K562 (cell line): ENCODE measurements around the gene TMED10. TPM values are rescaled to one million over a fixed set of nuclear protein-coding genes. Genes with fewer than 3 reads are reported as not detected.

Experiments
- ATAC-seq: fragments of 200-7000 bp; cut with Tn5 transposase; 3 replicates; pipeline ENCODE4 v1.9.1; 2020; ENCODE audit warnings: moderate library complexity
- BruUV-seq: library from RNA; stranded (reverse); fragments of 400-500 nt; replicated peaks from 2 replicates; lab custom pipeline; 2021; lab: Mats Ljungman, UMichigan
- CTCF ChIA-PET: fragments of 300-600 bp; formaldehyde crosslinking; extraction: SDS; loops from one replicate; lab custom pipeline; 2021; ENCODE audit warnings: low intra/inter-chr PET ratio; lab: Yijun Ruan, JAX
- POLR2A ChIA-PET: fragments of 300-600, 350-650 bp; sonication (Branson Sonifier 250); formaldehyde crosslinking; extraction: SDS; loops from one replicate; lab custom pipeline; 2021; ENCODE audit warnings: antibody characterized with exemption, inconsistent platforms; lab: Yijun Ruan, JAX
- DNase-seq, 4 experiments: peaks; one replicate each; pipeline versions ENCODE4 v3.0.0 to v3.0.0-alpha.2; 2011 to 2018; ENCODE audit warnings: low spot score in 3 of 4, mixed read lengths in 3 of 4; ENCODE audit errors: extremely low read depth in 1 of 4
- FAIRE-seq: peaks from 2 replicates; lab custom pipeline; 2011; peaks lifted over from hg19 to GRCh38; lab: Jason Lieb, UNC
- H2AFZ ChIP-seq: 2 replicates; pipeline ENCODE4 v1.6.0; 2011; ENCODE audit warnings: low read depth, low read length, control low read depth, inconsistent platforms
- H3K27ac ChIP-seq: fragments of 200-600 bp; 3 replicates; pipeline ENCODE4 v1.8.0; 2011; ENCODE audit warnings: low read depth, mild to moderate bottlenecking, control low read depth, inconsistent platforms, low read length, moderate library complexity, mixed read lengths; ENCODE audit errors: extremely low read depth
- H3K27me3 ChIP-seq, 2 experiments: fragments of 300-600 bp in 1 of 2; 2 replicates in 1 of 2; 3 replicates in 1 of 2; pipeline versions ENCODE4 v1.6.0 to v1.8.0; 2011; ENCODE audit warnings: inconsistent platforms in 2 of 2, low read length in 2 of 2, mild to moderate bottlenecking in 1 of 2, mixed read lengths in 1 of 2, moderate library complexity in 1 of 2; ENCODE audit not compliant: control insufficient read depth in 2 of 2, insufficient read depth in 2 of 2
- H3K36me3 ChIP-seq: fragments of 300-600 bp; 3 replicates; pipeline ENCODE4 v1.8.0; 2011; ENCODE audit warnings: mild to moderate bottlenecking, low read length, inconsistent platforms; ENCODE audit not compliant: control insufficient read depth, insufficient read depth
- H3K4me1 ChIP-seq, 2 experiments: fragments of 200-600 bp in 1 of 2; replicated peaks in 1 of 2; 2 replicates in 1 of 2; 3 replicates in 1 of 2; pipeline versions ENCODE4 v1.5.1 to v1.8.0; 2011; ENCODE audit warnings: inconsistent platforms in 2 of 2, low read length in 2 of 2, mild to moderate bottlenecking in 1 of 2, mixed read lengths in 1 of 2, moderate library complexity in 1 of 2; ENCODE audit not compliant: control insufficient read depth in 2 of 2, insufficient read depth in 2 of 2
- H3K4me2 ChIP-seq: 2 replicates; pipeline ENCODE4 v1.6.1; 2011; ENCODE audit warnings: low read length, control low read depth, inconsistent platforms, mixed read lengths; ENCODE audit not compliant: insufficient read depth
- H3K4me3 ChIP-seq: fragments of 200-600 bp; sonication (generic), shearing (Covaris generic); 2 replicates; pipeline ENCODE4 v1.5.1; 2016; ENCODE audit warnings: control low read depth, inconsistent platforms
- H3K79me2 ChIP-seq: fragments of 200-600 bp; 3 replicates; pipeline ENCODE4 v1.8.0; 2011; ENCODE audit warnings: low read length, inconsistent platforms; ENCODE audit not compliant: control insufficient read depth, insufficient read depth
- H3K9ac ChIP-seq, 2 experiments: 2 replicates each; pipeline versions ENCODE4 v1.6.0 to v1.6.1; 2011; ENCODE audit warnings: low read depth in 2 of 2, low read length in 2 of 2, control low read depth in 1 of 2, inconsistent platforms in 1 of 2, mild to moderate bottlenecking in 1 of 2, mixed read lengths in 1 of 2; ENCODE audit not compliant: insufficient read depth in 1 of 2
- H3K9me1 ChIP-seq: one replicate; pipeline ENCODE4 v1.6.0; 2011; ENCODE audit warnings: inconsistent platforms, mild to moderate bottlenecking, low read length, moderate library complexity; ENCODE audit not compliant: control insufficient read depth, insufficient read depth
- H3K9me3 ChIP-seq: replicated peaks from 2 replicates; pipeline ENCODE4 v1.5.1; 2011; ENCODE audit warnings: low read depth, low read length, inconsistent platforms; ENCODE audit not compliant: control insufficient read depth, insufficient read depth
- H4K20me1 ChIP-seq: replicated peaks from 2 replicates; pipeline ENCODE4 v1.6.1; 2011; ENCODE audit warnings: low read length, inconsistent platforms, mixed read lengths; ENCODE audit not compliant: control insufficient read depth, insufficient read depth
- NONO ChIP-seq, 2 experiments: fragments of 200-400 bp in 1 of 2; fragments of 450-650 bp in 1 of 2; formaldehyde crosslinking in 1 of 2; IDR thresholded peaks; 2 replicates each; pipeline ENCODE4 v1.6.1; 2017; ENCODE audit warnings: low read depth in 2 of 2, mild to moderate bottlenecking in 2 of 2, moderate library complexity in 2 of 2, low read length in 1 of 2
- PRDM10 ChIP-seq: fragments of 450-650 bp; IDR thresholded peaks from 2 replicates; pipeline ENCODE4 v1.6.1; 2018; ENCODE audit not compliant: partially characterized antibody
- VEZF1 ChIP-seq: fragments of 200-800 bp; sonication (Bioruptor generic); IDR thresholded peaks from 2 replicates; pipeline ENCODE4 v1.6.1; 2017; ENCODE audit warnings: missing genetic modification characterization, missing compliant biosample characterization
- WGBS: fragments of 100-300 bp; shearing (Covaris generic); methylation state at CpG from one replicate; pipeline ENCODE4 v1.1.6; 2016; ENCODE audit warnings: low coverage, mixed read lengths; ENCODE audit not compliant: insufficient coverage; ENCODE audit errors: missing lambda C conversion rate; 5-methylcytosine and 5-hydroxymethylcytosine counted together
- in situ Hi-C: fragments of 300-500 bp; cut with MboI; formaldehyde crosslinking; loops from 4 replicates; pipeline ENCODE4 v1.15.0; 2018; ENCODE audit warnings: inconsistent platforms, mixed read lengths
- intact Hi-C: fragments of 100-400 bp; cut with micrococcal nuclease; formaldehyde crosslinking; loops from 2 replicates; pipeline ENCODE4 v1.14.2; 2022
- polyA plus RNA-seq, 8 experiments: library from polyadenylated mRNA; depleted of rRNA in 4 of 8; stranded (reverse) in 5 of 8; unstranded in 3 of 8; fragments of >200 nt; fragmentation: Nextera tagmentation in 2 of 8; fragmentation: Illumina TruSeq in 1 of 8; extraction: Ambion mirVana in 2 of 8; extraction: Trizol in 1 of 8; gene quantifications; 2 replicates each; pipeline versions ENCODE4 v1.2.1 to v1.2.3, GENCODE V29; 2011 to 2014; ENCODE audit warnings: inconsistent platforms in 1 of 8, missing spikeins in 1 of 8
- total RNA-seq, 7 experiments: library from RNA; depleted of rRNA in 6 of 7; stranded (reverse); fragments of >200 nt in 6 of 7; fragmentation: Illumina TruSeq in 2 of 7; extraction: Trizol in 2 of 7; gene quantifications; 2 replicates each; pipeline versions ENCODE4 v1.2.1 to v1.2.3, GENCODE V29; 2011 to 2021; ENCODE audit warnings: low replicate concordance in 1 of 7

Gene TMED10
- total and polyA plus RNA-seq, 9 of the 15 experiments (the other 6 are each of a cell fraction or from before 2014, with no cell fraction given): 62.2 to 233 (median 124) TPM

- TF ChIP-seq PRDM10: no peak
Measured at GRCh38 chr14:75167325-75167724, 9.1 kb downstream of the TMED10 start (continued).

- Histone ChIP-seq H3K79me2 (peaks cover 82% of the 10 kb centered on the region), H3K27me3 (no peaks in the 10 kb centered on the region), H3K4me3 (no peak overlapping the region), H3K4me2 (peak overlapping the region; percentile 10; the same call in 1 of the 2 replicates), H3K4me1 (peaks cover 0 to 13% of the 10 kb centered on the region in 2 experiments; a peak in 2 of 5 replicates), H3K9me3 (no peaks in the 10 kb centered on the region), H3K9me1 (no peaks in the 10 kb centered on the region), H3K27ac (no peak overlapping the region), H3K36me3 (peaks cover 4% of the 10 kb centered on the region; the same call in 1 of the 3 replicates), H2AFZ (no peak overlapping the region), H3K9ac (no peak overlapping the region; a peak in 1 of 4 replicates), H4K20me1 (peaks cover 22% of the 10 kb centered on the region; the same call in 1 of the 2 replicates)
- FAIRE-seq (no peak), ATAC-seq (peak; percentile 44), DNase-seq (no peak)
- POLR2A ChIA-PET: no interaction called here
- CTCF ChIA-PET: no interaction called here
- no TSS peak for BruUV-seq
- in situ Hi-C loops: no loop called here
- 32% methylated on average over 8 of the region's 8 CpGs for WGBS
- intact Hi-C loops: no loop called here
- TF ChIP-seq VEZF1 (CRISPR knock-in tag) (peak; percentile 13; the same call in 1 of the 2 replicates), NONO (IDR thresholded peaks at IDR 0.05; ENCODE audit: low read depth in 2 of 2, low read length in 1 of 2) (no peak)
Measured at GRCh38 chr14:75165586-75166391, 10.6 kb downstream of the TMED10 start.
